NT2/D1 (cell line): ENCODE data around the gene C14orf93.

ENCODE experiments used
- SUZ12 ChIP-seq: IDR thresholded peaks from 2 replicates; pipeline ENCODE4 v1.6.1; 2011; ENCODE audit not compliant: insufficient read length, insufficient read depth; ENCODE audit errors: extremely low read depth
- YY1 ChIP-seq: IDR thresholded peaks from 2 replicates; pipeline ENCODE4 v1.6.1; 2011; ENCODE audit not compliant: insufficient read length, insufficient read depth
- ZNF274 ChIP-seq: IDR thresholded peaks from 2 replicates; pipeline ENCODE4 v1.6.1; 2011; ENCODE audit warnings: mild to moderate bottlenecking, low read depth, low read length

DNA sequence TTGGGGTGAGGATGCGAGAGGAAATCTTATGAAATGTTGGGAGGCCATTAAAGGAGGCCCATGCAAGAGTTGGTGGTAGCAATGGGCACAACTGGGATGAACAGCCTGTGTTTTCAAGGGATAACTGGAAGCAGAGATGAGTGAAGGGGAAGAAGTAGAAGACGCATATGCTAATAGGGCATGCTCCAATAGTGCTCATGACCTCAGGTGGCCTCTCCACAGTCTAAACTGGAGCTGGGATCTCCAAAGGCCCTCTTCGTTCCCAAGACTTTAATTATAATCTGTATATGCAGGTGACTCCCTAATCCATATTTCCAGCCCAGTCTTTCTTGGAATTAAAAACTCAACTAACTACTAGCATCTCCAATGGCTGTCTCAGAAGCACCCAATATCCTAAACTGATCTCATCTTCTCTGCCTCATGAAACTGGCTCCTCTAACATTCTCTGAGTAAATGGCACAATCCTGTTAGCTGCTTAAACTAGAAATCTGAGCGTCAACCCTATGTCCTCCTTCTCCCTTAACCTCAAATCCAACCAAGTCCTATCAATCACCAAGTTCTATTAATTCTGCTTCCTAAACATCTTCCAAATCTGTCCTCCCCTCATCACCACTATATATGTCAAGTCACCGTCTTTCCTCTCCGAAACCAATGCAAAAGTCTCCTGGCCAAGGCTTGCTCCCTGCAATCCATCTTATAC lies 24.8 kb downstream of the C14orf93 start:
- TF ChIP-seq YY1 (no peak), ZNF274 (no peak), SUZ12 (no peak)
